ENCODE data around the gene ETHE1.

Gene ETHE1

GRCh38 chr19:43570174-43570791, 43.3 kb upstream of the ETHE1 start:
- no peak overlapping the region for H3K4me3 ChIP-seq (ENCODE audit: low read length)
- TF ChIP-seq CTCF (conservative IDR thresholded peaks at IDR 0.05; ENCODE audit: low read depth, low read length) = no peak
- no peak for DNase-seq (ENCODE audit: low read depth)

GRCh38 chr19:43569657-43570056, 42.7 kb upstream of the ETHE1 start:
- H3K4me3 ChIP-seq (ENCODE audit: low read length) = no peak overlapping the region
- no peak for TF ChIP-seq CTCF (conservative IDR thresholded peaks at IDR 0.05; ENCODE audit: low read depth, low read length)
- DNase-seq (ENCODE audit: low read depth) = no peak

- no peak for DNase-seq (ENCODE audit: low read depth)
- TF ChIP-seq CTCF (conservative IDR thresholded peaks at IDR 0.05; ENCODE audit: low read depth, low read length) = no peak
- H3K4me3 ChIP-seq (ENCODE audit: low read length) = no peak overlapping the region
Observed at GRCh38 chr19:43564800-43565199, 37.8 kb upstream of the ETHE1 start.

GRCh38 chr19:43563816-43564457, 36.9 kb upstream of the ETHE1 start:
- DNase-seq (ENCODE audit: low read depth) = no peak
- no peak overlapping the region for H3K4me3 ChIP-seq (ENCODE audit: low read length)
- no peak for TF ChIP-seq CTCF (conservative IDR thresholded peaks at IDR 0.05; ENCODE audit: low read depth, low read length)

GRCh38 chr19:43562698-43563241, 35.8 kb upstream of the ETHE1 start:
- TF ChIP-seq CTCF (conservative IDR thresholded peaks at IDR 0.05; ENCODE audit: low read depth, low read length) = no peak
- H3K4me3 ChIP-seq (ENCODE audit: low read length) = no peak overlapping the region
- DNase-seq (ENCODE audit: low read depth) = no peak

GRCh38 chr19:43562226-43562697, 35.3 kb upstream of the ETHE1 start:
- H3K4me3 ChIP-seq (ENCODE audit: low read length) = no peak overlapping the region
- TF ChIP-seq CTCF (conservative IDR thresholded peaks at IDR 0.05; ENCODE audit: low read depth, low read length) = no peak

More at GRCh38 chr19:43562226-43562697, 35.3 kb upstream of the ETHE1 start:
- DNase-seq (ENCODE audit: low read depth) = no peak

All from retinal pigment epithelial cell (primary cell).